SK-N-SH (cell line): ENCODE data around the gene SLC9A7.

Source experiments
- CTCF ChIP-seq: fragments of 200-600 bp; sonication (generic); IDR thresholded peaks from 2 replicates; pipeline ENCODE4 v1.6.1; 2017; ENCODE audit warnings: antibody characterized with exemption, mild to moderate bottlenecking, moderate library complexity
- ELF1 ChIP-seq: IDR thresholded peaks from 2 replicates; pipeline ENCODE4 v1.4.0; 2012
- POLR2AphosphoS5 ChIP-seq: IDR thresholded peaks from 2 replicates; pipeline ENCODE4 v1.6.1; 2012; ENCODE audit warnings: low read depth, low read length
- YY1 ChIP-seq: IDR thresholded peaks from 2 replicates; pipeline ENCODE4 v1.4.0; 2012; ENCODE audit warnings: low read depth, mild to moderate bottlenecking

- TF ChIP-seq POLR2AphosphoS5 (no peak), CTCF (no peak), ELF1 (no peak), YY1 (no peak)
Measured at GRCh38 chrX:46710425-46710824, 48.5 kb downstream of the SLC9A7 start.
